NT2/D1 (cell line): ENCODE measurements around the gene GPR4.
"Not testable (repeated sequence)": the region's sequence is repeated elsewhere in the genome, so short reads cannot be mapped to it uniquely, and the experiment has no call there.

Source experiments
- YY1 ChIP-seq: IDR thresholded peaks from 2 replicates; pipeline ENCODE4 v1.6.1; 2011; ENCODE audit not compliant: insufficient read length, insufficient read depth
- ZNF274 ChIP-seq: IDR thresholded peaks from 2 replicates; pipeline ENCODE4 v1.6.1; 2011; ENCODE audit warnings: mild to moderate bottlenecking, low read depth, low read length

DNA sequence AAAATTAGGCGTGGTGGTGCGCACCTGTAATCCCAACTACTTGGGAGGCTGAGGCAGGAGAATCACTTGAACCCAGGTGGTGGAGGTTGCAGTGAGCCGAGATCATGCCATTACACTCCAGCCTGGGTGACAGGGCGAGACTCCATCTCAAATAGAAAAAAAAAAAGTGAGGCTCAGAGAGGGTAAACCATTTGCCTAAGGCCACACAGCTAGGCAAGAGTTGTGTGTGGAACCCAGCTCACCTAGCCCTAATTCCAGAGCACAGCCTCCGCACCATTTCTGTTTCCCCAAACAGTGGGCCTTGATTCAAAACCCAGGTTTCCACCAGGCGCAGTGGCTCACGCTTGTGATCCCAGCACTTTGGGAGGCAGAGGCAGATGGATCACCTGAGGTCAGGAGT, 26.2 kb upstream of the GPR4 start:
- not testable (repeated sequence) for TF ChIP-seq YY1, ZNF274
